GM18517 (cell line): ENCODE measurements around the gene GRIA3.

Source experiments
- ATAC-seq: cut with Tn5 transposase; IDR thresholded peaks from one replicate; pipeline ENCODE4 v1.9.1; 2021; ENCODE audit warnings: mild to moderate bottlenecking, moderate library complexity; ENCODE audit not compliant: unreplicated experiment

GRIA3 gene

DNA sequence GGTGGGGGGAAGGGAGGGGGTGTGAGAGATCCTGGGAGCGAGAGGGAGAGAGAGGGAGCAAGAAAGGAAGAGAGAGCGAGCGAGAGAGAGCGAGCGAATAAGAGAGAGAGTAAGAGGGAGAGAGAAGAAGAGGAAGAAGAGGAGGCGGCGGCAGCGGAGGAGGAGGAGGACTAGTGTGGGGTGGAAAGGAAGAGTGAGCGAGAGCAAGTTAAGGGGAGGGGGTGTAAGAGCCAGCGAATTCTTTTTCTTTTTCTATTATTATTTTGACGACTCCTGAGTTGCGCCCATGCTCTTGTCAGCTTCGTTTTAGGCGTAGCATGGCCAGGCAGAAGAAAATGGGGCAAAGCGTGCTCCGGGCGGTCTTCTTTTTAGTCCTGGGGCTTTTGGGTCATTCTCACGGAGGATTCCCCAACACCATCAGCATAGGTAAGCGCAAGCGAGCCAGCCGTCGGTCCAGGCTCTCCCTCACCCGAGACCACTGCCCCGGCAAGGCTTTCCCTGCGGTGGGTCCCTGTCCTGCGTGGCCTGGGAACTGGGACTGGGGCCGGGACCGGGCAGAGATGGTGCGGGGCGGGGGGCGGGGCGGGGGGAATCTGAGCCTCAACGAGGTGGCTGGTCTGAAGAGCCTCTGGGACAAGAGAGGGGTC is at the start of gene GRIA3:
Gene GRIA3, plus strand, starts transcription at position 60 of the 647 bp plus-strand sequence. Its CDS starts 258 bp downstream, at position 318.
- no peak for ATAC-seq

DNA sequence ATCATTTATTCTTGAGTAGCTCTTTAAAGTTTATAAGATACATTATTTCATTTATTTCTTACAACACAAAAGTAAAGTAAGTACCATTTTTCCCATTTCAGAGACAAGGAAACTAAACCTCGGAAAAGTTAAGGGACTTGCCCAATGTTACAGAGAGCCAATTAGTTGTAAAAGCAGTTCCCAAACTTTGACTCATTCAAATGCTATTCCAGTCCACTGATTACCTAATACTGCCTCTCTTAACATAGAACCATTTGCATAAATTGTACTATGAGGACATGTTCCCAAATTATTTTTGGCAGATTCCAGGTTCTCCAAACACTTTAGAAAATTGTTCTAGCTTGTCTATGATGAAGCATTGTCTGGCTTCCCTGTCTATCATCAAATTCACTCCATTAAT is 45.6 kb upstream of the GRIA3 start:
- no peak for ATAC-seq

DNA sequence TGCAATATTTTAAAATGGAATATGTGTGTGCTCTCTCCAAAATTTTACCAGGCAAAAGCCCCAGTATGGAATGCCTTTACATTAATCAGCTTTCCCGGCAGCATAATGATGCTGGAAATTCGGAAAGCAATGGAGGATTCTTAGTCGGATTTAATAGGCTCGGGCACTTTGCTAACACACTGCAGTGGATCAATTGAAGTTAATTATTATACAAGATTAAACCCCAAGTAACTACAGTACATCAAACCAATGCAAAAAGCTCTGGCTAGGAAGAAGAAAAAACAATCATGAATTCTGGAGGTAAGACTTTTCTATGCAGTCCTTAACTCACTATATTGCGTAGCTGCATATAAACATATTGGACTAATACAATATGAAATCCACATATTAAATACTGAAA is 43.6 kb upstream of the GRIA3 start:
- ATAC-seq = no peak

DNA sequence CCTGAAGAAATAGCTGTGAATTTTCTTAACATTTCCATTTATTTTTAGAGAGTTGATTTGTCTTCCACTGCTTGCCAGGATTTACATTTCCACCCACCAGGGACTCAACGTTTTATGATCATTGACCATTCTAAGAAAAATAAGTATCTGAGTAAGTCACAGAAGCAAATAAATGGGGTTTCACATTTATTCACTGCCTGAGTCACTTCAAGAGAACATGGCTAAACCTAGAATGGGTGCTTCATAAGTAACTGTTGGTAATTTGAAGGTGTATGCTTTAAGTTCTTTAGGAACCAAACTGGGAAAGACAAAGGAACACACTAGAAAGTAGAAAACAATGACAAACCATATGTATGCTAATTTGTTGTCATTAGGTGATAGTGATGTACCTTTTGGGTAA is 43.2 kb upstream of the GRIA3 start:
- ATAC-seq = no peak

DNA sequence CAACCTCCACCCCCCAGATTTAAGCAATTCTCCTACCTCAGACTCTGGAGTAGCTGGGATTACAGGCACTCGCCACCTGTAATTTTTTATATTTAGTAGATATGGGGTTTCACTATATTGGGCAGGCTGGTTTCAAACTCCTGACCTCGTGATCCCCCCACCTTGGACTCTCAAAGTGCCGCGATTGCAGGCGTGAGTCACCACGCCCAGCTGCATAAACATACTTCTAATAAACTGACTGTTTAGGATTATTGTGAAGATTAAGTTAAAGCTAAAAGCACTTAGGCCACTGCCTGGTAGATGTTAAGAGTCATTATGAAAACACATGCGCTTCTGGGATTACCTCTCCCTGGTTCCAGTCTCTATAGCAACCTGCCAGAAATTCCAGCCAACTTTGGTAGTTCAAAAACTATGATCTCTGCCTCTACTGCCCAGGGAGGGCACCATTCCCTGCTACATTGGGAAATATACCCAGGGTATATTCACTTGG is 30.2 kb upstream of the GRIA3 start:
- ATAC-seq = no peak

DNA sequence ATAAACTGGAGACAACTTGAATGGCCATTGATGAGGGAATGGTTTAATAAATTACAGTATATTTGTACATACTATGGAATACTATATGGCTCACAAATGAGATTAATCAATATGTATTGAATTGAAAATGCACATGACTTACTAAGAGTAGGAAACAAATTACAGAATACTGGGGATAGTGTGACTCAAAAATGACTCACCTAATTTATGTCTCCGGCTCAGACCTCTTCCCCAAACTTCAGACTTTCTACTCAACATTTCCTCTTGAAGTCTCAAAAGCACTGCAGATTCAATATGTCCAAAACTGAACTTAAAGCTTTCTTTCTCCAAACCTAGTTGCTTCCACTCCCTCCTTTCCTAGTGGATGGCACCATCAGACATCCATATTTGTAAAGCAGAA is 28.8 kb upstream of the GRIA3 start:
- no peak for ATAC-seq

DNA sequence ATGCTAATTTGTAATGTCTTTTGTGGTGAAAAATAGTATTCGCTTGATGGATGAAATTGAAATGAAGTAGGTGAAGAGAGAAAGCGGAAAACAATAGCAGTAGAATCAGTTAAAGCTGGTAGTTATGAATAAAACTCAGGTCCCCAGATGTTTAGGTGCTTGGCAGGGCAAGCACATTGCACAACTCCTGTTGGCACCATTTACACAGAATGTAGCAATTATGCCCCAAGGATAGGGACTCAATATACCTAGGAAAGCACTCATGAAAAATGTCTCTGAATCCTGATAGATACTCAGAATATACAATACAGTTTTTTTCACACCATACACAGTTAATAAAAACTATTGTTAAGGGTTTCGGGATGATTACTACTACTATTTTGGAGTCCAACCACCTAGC is 26.5 kb upstream of the GRIA3 start:
- ATAC-seq = no peak

DNA sequence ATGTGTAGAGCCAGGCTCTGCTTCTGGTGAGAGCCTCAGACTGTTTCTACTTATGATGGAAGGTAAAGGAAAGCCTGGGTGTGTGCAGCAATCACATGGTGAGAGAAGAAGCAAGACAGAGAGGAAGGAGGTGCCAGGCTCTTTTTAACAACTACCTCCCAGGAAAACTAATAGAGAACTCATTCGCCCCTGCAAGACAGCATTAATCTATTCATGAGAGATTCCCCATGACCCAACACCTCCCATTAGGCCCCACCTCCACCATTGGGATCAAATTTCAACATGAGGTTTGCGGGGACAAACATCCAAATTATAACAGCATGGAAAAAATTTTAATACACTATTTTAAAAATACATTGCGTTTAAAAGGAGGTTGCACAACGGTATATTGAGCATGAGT is 24.7 kb upstream of the GRIA3 start:
- ATAC-seq = no peak

DNA sequence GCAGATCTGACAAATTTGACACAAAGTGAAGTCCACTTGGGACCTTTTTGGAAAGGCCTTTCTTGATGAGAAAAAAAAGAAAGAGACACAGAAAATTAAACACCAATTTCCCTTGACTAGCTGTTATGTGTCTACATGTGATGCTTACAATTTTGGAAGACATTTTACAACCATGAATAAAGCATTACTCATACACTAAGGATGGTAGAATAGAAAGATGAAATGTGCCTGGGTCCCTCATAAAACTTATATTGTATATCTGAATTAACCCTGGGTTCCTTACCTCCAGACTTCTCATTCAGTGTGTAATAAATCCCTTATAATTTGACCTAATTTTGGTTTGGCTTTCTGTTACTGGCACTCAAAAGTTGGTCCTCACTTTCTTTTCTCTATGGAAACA is 16.5 kb upstream of the GRIA3 start:
- ATAC-seq = no peak

DNA sequence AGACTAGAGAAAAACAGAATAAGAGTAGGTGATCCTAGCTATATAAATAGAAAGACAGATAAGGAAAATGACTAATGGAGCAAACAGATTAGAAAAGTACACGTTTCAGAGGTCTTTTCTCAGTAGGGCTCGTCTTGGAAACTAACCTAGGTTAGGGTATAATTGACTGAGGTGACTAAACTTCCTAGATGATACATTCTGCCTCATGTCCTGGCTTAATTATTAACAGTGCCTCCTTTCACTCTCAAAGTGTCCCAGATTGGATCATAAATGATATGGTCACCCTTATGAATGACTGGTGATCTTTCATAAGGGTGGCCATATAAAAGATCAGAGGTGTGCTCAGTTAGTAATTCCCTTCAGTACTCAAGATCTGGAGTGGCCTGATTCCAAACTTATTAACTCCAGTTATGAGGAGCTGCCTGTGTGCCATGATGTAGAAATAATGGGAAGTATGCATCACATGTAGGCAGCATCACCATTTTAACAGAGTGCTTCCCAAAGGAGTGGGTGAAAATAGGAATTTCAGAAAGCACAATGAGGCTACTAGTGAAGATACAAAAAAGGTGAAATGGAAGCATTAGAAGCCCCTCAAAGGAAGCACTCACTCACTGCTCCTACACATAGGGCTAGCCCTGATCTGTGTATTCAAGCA is 14.7 kb upstream of the GRIA3 start:
- peak; percentile 59 for ATAC-seq

DNA sequence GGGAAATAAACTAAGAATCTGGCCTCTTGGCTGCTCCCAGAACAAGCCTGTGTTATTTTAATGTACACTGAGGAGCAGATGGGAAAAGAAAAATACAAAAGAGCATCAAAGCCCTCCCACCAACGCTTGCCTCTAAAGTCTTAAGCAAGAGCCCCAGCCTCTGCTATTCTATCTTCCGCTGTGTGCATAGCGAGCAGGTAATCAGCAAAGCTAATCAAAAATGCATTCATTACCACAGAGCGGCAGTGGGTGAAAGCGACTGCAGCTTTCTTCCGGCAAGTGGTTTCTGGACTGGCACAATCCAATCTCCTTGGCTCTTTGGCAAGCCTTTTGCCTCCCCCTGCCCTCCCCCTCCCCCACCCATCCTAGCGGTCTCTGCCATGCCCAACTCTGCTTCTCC is 13.5 kb upstream of the GRIA3 start:
- no peak for ATAC-seq

DNA sequence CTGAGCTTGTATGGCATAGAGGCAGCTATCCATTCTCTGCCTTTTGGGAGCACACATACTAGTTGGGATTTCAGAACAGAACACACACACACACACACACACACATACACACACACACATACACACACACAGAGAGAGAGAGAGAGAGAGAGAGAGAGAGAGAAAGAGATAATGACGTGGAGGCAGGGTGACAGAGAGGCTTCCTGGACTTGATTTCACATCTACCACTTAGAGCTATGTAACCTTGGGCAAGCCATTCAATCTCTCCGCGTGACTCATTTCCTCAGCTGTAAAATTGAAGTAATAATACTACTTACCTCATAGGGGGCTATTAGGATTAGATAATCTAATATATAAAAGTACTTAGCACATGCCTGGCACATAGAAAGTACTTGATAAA is 12.3 kb upstream of the GRIA3 start:
- no peak for ATAC-seq

DNA sequence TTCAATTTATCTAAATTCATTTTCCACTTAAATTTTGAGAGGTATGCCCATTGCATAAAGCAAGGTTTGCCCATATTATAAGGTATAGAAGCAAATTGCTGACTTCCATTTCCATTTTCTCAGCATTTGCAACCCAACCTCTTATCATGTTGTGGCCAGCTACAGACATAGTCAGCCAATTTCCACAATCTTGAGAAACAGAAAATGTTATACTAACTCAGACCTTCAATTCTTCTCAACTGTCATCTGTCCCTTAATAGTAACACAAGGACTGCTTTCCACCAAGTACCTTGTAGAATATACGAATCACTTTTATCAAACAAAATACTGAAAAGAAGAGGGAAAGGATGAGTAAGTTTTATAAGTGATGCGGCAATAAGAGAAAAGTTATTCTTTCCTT is 11.2 kb upstream of the GRIA3 start:
- ATAC-seq = no peak

DNA sequence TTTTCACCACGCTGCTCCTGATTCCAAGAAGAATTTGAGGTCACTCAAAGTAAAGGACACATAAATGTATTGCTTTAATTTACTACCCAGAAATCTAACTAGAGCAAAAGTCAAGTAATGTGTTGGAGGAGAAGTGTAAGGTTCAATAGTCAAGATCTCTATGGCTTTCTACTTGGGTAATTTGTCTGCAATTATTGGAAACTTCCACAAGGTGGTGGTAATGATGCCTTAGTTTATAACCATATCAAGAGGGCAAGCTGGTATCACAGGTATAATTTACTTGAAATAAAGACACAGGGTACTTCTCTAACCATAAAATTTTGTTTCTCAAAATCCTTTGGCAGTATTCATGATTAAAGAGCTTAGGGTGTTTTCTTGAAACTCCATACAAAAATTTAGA is 10.2 kb upstream of the GRIA3 start:
- ATAC-seq = no peak

DNA sequence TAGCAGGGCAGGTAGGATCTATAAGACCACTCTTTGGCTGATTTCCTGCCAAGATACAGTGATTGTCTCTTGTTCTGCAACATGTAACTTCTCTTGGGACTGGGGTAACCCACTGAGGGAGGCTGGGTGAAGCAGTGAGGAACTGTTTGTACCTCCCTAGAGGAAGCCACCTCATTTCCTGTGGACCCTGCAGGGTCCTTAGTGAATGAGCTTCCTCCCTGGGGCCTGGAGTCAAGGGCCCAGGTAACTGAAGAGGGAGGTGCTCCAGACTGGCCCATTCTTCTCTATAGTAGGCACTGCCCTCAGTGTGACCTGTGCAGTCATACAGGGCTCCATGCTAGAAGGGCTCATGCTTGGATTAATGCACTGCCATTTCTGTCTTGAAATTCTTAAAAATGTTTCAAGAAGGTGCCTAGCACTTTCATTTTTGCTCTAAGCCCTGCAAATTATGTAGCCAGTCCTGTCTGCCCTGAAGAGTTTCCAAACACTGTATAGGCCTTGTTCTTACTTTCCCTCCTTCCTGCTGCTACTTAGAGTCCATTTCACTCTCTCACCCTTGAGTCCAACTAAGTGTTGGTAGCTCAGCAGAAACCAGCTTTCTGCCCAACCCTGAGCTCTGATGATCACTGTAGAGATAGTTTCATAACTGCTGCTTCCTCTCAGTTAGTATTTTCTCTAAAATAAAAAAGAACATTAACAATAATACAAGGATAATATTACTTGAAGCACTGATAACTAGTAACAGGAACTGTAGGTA is 8.5 kb upstream of the GRIA3 start:
- no peak for ATAC-seq

DNA sequence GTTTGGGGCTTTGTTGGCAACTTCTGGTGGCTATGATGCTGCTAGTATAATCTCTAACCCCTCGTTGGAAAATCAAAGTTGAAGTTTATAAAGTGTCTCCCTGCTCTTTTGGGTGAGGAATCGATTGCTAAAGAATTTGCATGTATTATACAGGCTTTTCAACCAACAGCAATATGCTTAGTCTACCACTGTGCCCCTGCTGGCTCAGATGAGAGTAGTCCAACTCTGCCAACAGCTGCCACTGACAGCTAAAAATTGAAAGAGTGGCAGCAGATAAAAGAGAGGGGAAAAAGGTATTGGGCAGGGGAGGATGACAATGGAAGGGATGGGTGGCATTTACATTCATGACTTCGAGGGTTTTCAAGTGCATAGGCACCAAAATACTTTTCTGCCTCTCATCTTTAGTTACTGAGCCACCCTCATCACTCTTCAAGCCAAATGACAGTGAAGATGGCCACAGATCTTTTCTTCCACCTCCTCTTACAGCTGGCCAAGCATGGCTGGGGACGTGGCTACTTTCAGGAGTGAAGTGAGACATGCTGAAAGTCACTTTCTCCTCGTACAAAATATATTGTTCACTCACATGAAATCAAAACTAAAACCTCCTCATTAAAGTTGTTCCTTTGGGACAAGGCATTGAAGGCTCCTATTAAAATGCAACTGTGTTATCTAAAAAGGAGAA is 2.7 kb upstream of the GRIA3 start:
- ATAC-seq = no peak

DNA sequence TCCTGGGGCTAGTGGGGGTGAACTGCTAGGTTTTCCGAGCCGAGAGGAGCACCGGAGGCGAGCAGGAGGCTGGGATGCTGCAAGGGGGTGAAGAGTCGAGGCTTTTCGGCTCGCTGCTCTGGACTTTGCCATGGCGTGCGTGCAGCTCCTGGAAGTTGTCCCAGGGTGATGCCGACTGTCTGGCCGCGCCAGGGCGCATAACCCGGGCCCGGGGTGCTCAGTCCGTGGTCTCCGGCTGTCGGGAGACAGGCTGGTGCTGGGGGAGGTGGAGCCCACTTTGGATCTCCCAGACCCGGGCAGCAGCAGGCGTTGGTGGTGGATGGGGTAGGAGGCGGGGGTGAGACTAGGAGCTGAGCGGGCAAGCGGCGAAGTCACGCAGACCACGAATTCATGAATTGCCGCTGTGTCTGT is 793 bp downstream of the GRIA3 start:
- no peak for ATAC-seq

DNA sequence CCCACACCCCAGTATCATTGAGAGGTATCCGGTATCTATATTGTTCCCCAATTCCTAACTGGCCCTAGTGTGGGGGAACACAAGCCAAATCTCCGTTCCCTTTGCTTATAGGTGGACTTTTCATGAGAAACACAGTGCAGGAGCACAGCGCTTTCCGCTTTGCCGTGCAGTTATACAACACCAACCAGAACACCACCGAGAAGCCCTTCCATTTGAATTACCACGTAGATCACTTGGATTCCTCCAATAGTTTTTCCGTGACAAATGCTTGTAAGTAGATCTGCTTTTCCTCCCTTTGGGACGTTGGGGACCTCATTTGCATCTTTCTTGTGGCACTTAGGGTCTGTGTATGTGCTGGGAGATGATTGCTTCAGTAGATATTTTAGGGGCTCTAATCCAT is 1.6 kb downstream of the GRIA3 start:
- ATAC-seq = no peak

DNA sequence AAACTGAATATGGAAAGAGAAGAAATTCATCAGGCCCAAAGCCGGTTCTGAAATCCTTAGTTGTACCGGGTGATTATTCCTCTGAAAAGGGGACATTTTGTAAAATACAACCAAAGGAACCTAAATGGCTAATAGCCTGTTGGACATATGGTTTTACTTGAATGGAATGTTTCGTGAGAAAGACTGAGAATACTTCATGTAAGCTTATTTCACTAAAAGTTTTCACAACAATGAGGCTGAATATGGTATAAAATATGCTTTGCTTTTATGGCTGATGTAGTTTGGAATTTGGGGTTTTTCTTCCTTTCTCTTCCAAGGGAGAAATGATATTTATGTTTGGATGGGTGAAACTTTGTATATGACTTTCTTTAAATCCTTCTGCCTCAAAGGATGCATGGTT is 2.7 kb downstream of the GRIA3 start:
- no peak for ATAC-seq

DNA sequence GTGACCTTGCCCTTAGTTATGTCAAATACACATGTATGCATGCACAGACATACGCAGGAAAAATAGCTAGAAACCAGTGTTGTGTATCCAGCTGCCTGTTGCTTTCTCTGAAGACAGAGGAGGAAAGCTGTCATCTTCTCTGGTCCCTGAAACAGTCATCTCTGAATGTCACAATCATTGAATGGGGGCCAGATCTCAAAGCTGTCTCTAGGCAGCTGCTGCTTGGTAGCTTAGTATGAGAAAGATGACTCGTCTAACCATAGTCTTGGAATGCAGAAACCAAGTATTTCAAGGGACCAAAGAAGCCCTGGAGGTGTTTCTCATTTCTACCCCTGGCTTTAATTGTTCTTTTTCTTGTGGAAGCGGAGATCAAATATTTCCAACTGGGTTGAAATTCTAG is 4.0 kb downstream of the GRIA3 start:
- ATAC-seq = no peak

DNA sequence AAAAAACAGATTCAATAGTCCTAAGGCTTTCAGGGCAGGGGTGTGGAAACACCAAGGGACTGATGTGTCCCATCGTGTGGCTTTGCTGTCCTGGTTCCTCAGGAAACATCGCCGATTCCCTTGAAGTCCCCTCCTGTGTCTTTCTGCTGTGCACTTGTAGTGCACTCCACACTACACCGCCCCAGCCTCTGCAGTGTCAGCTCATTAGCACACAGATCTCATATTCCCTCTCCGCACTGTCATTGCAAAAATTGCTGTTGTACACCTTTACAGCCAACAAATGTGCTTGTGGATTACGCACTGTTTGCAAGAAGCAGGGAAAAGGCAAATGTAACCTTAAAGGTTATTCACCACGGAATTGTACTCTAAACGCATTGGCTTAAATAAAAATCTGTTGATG is 5.3 kb downstream of the GRIA3 start:
- ATAC-seq = no peak

DNA sequence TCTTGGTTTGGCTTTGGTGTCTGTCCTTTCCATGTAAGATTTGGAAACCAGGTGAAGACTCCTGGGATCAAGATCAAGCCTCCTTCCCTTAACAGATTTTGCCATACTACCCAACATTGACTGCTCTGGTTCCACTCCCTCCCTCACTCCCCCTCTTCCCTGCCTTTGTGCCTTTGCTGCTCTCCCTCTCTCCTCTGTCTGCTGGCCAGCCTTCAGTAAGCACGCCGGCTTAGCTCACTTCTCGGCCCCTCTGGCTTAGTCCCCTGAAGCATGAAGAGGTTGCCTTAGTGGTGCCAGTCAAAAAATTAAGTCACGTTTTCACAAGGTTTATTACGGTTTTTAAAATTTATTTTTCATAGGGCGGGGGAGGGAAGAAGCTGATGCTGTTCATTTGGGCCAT is 6.0 kb downstream of the GRIA3 start:
- ATAC-seq = no peak
